ENCODE data around the gene HYKK. TPM values are rescaled to one million over a fixed set of nuclear protein-coding genes. Genes with fewer than 3 reads are reported as not detected.
A peak's percentile ranks its signal among the peaks of the same experiment; 100 is the strongest.

HYKK gene
- total and polyA plus RNA-seq, 5 donors from 2014 or later: 1.6 to 4.1 (median 2.8) TPM

DNA sequence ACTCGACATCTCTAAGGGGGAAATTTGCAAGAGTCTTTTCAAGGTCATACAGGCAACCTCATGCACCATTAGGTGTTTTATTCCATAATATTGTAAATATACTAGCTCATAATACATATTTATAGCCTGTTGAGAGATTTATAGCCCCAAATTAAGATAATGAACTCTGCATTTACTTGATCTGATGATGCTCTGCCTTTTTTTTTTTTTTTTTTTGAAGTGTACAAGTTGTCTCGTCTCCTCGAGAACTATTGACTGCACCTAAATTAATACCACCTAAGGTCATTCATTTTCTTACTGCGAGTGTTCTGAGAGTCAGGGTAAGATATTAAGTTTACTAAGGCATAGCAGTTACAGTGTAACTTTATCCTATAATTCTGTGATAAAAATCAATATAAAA lies 64.0 kb downstream of the HYKK start:
- H3K4me1 Mint-ChIP-seq: peaks cover 3 to 6% (median 4%) of the 10 kb centered on the region in 4 donors
- no peaks in the 10 kb centered on the region for H3K36me3 Mint-ChIP-seq
- H3K4me3 Mint-ChIP-seq: peak overlapping the region in 1 of 4 donors; percentile 15
- Histone ChIP-seq H3K9me3 (ENCODE audit: control insufficient read depth in 2 of 2, low read length in 2 of 2) (no peaks in the 10 kb centered on the region), H3K36me3 (ENCODE audit: control insufficient read depth, insufficient read depth, low read length) (no peaks in the 10 kb centered on the region), H3K4me1 (ENCODE audit: control insufficient read depth, insufficient read depth, low read length, poor library complexity, severe bottlenecking) (peaks cover 1% of the 10 kb centered on the region), H3K4me3 (ENCODE audit: low read depth, low read length) (no peak overlapping the region), H3K27ac (ENCODE audit: insufficient read depth, low read length, poor library complexity, severe bottlenecking) (no peak overlapping the region), H3K27me3 (ENCODE audit: control insufficient read depth, insufficient read depth, low read length) (no peaks in the 10 kb centered on the region)
- no peaks in the 10 kb centered on the region for H3K9me3 Mint-ChIP-seq
- no peak for DNase-seq
- no peak overlapping the region for H3K27ac Mint-ChIP-seq
- H3K27me3 Mint-ChIP-seq: peaks cover 11% of the 10 kb centered on the region
- no peak for ATAC-seq (ENCODE audit: low read depth in 2 of 2)

GRCh38 chr15:78573416-78573815 lies 66.0 kb downstream of the HYKK start:
- Histone ChIP-seq H3K36me3 (ENCODE audit: control insufficient read depth, insufficient read depth, low read length) (no peaks in the 10 kb centered on the region), H3K9me3 (ENCODE audit: control insufficient read depth in 2 of 2, low read length in 2 of 2) (no peaks in the 10 kb centered on the region), H3K27ac (ENCODE audit: insufficient read depth, low read length, poor library complexity, severe bottlenecking) (no peak overlapping the region), H3K27me3 (ENCODE audit: control insufficient read depth, insufficient read depth, low read length) (no peaks in the 10 kb centered on the region), H3K4me1 (ENCODE audit: control insufficient read depth, insufficient read depth, low read length, poor library complexity, severe bottlenecking) (no peaks in the 10 kb centered on the region), H3K4me3 (ENCODE audit: low read depth, low read length) (no peak overlapping the region)
- DNase-seq: no peak
- ATAC-seq (ENCODE audit: low read depth in 2 of 2): no peak
- no peak overlapping the region for H3K27ac Mint-ChIP-seq
- H3K27me3 Mint-ChIP-seq: peaks cover 11% of the 10 kb centered on the region
- no peak overlapping the region for H3K4me3 Mint-ChIP-seq
- no peaks in the 10 kb centered on the region for H3K9me3 Mint-ChIP-seq
- no peaks in the 10 kb centered on the region for H3K36me3 Mint-ChIP-seq
- no peaks in the 10 kb centered on the region for H3K4me1 Mint-ChIP-seq

DNA sequence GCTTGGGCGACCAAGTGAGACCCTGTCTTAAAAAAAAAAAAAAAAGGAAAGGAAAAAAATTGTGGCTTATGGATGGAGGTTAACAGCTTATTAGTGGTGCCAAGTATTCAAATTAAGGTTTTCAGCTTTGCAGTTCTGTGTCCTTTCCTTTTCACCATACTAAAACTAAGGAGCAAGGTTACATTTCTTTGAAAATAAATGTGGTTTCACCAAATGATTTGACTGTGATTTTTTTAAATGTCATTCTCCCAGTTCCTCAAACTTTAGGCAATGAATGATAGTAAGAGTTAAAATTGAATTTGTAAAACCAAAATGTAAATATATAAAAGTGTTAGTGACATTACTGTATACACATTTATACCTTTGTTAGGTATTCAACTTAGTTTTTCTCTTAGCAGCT lies 67.6 kb downstream of the HYKK start:
- Histone ChIP-seq H3K27ac (ENCODE audit: insufficient read depth, low read length, poor library complexity, severe bottlenecking) (no peak overlapping the region), H3K4me1 (ENCODE audit: control insufficient read depth, insufficient read depth, low read length, poor library complexity, severe bottlenecking) (no peaks in the 10 kb centered on the region), H3K36me3 (ENCODE audit: control insufficient read depth, insufficient read depth, low read length) (no peaks in the 10 kb centered on the region), H3K4me3 (ENCODE audit: low read depth, low read length) (no peak overlapping the region), H3K27me3 (ENCODE audit: control insufficient read depth, insufficient read depth, low read length) (no peaks in the 10 kb centered on the region), H3K9me3 (ENCODE audit: control insufficient read depth in 2 of 2, low read length in 2 of 2) (no peaks in the 10 kb centered on the region)
- Mint-ChIP-seq H3K27me3 (peaks cover 6% of the 10 kb centered on the region), H3K9me3 (no peaks in the 10 kb centered on the region), H3K36me3 (no peaks in the 10 kb centered on the region), H3K4me1 (no peaks in the 10 kb centered on the region), H3K27ac (no peak overlapping the region), H3K4me3 (no peak overlapping the region)
- no peak for DNase-seq
- no peak for ATAC-seq (ENCODE audit: low read depth in 2 of 2)

Other genes starting within 250 kb of the HYKK start
- 33.2 TPM for gene DNAJA4, start 243.0 kb upstream of the HYKK start, total RNA-seq
- gene DNAJA4, start 243.0 kb upstream of the HYKK start, polyA plus RNA-seq: 10 to 100 TPM in 1 of 4 donors, 1 to 10 TPM in 3; 9.5 to 11.6 (median 9.9) TPM
- gene SKIC8, start 208.0 kb upstream of the HYKK start, total RNA-seq: 25.0 TPM
- 10 to 100 TPM; 86.2 to 97.4 (median 91.1) TPM for gene SKIC8, start 208.0 kb upstream of the HYKK start, polyA plus RNA-seq
- gene CRABP1, start 167.2 kb upstream of the HYKK start, total RNA-seq: not detected
- gene CRABP1, start 167.2 kb upstream of the HYKK start, polyA plus RNA-seq: not detected
- 58.3 TPM for gene IREB2, start 69.4 kb upstream of the HYKK start, total RNA-seq
- gene IREB2, start 69.4 kb upstream of the HYKK start, polyA plus RNA-seq: 10 to 100 TPM; 16.3 to 19.2 (median 18.5) TPM
- 102 TPM for gene PSMA4, start 32.9 kb downstream of the HYKK start, total RNA-seq
- 100 to 1,000 TPM; 249 to 331 (median 291) TPM for gene PSMA4, start 32.9 kb downstream of the HYKK start, polyA plus RNA-seq
- 0.94 TPM for gene CHRNA5, start 57.9 kb downstream of the HYKK start, total RNA-seq
- gene CHRNA5, start 57.9 kb downstream of the HYKK start, polyA plus RNA-seq: 1 to 10 TPM in 1 of 4 donors, under 1 TPM in 2, not detected in 1; 0.08 to 2.0 (median 0.29) TPM
- not detected for gene CHRNA3, start 113.4 kb downstream of the HYKK start, total RNA-seq
- under 1 TPM in 2 of 4 donors, not detected in 2; 0.13 to 0.52 TPM for gene CHRNA3, start 113.4 kb downstream of the HYKK start, polyA plus RNA-seq
- not detected for gene CHRNB4, start 133.6 kb downstream of the HYKK start, total RNA-seq
- gene CHRNB4, start 133.6 kb downstream of the HYKK start, polyA plus RNA-seq: not detected